Brain microvascular endothelial cell (primary cell): ENCODE measurements around the gene TMEM131L.
"Not testable (repeated sequence)": the region's sequence is repeated elsewhere in the genome, so short reads cannot be mapped to it uniquely, and the experiment has no call there.

Experiments
- DNase-seq: peaks from one replicate; pipeline ENCODE4 v3.0.0-alpha.2; 2020
- H3K27ac ChIP-seq: fragments of 250-450 bp; sonication (Bioruptor Pico); 2 replicates; pipeline ENCODE4 v1.5.1; 2020; ENCODE audit warnings: mild to moderate bottlenecking, moderate library complexity
- H3K27me3 ChIP-seq: fragments of 250-450 bp; sonication (Bioruptor Pico); replicated peaks from 2 replicates; pipeline ENCODE4 v1.5.1; 2020; ENCODE audit warnings: mild to moderate bottlenecking
- H3K36me3 ChIP-seq: fragments of 250-450 bp; sonication (Bioruptor Pico); replicated peaks from 2 replicates; pipeline ENCODE4 v1.5.1; 2020; ENCODE audit warnings: mild to moderate bottlenecking
- H3K4me3 ChIP-seq: 2 replicates; pipeline ENCODE4 v1.5.1; 2011; ENCODE audit warnings: low read depth, mild to moderate bottlenecking, control low read depth, low read length, moderate library complexity
- CTCF ChIP-seq: IDR thresholded peaks from 2 replicates; pipeline ENCODE4 v1.5.1; 2011; ENCODE audit warnings: low read depth, mild to moderate bottlenecking, moderate library complexity, low read length, control low read depth, inconsistent platforms; ENCODE audit errors: missing control alignments
- in situ Hi-C: cut with HindIII; loops from 2 replicates; pipeline ENCODE4 v1.10.0; 2017; ENCODE audit warnings: low sequenced_read_pairs, low pct_ligation_motif_present

TMEM131L gene

GRCh38 chr4:153555730-153556434 is 89.7 kb downstream of the TMEM131L start:
- Histone ChIP-seq H3K4me3 (no peak overlapping the region), H3K27ac (no peak overlapping the region), H3K27me3 (no peaks in the 10 kb centered on the region), H3K36me3 (peaks cover 3% of the 10 kb centered on the region)
- in situ Hi-C loops = no loop called here
- DNase-seq = peak; percentile 89
- TF ChIP-seq CTCF = no peak

- in situ Hi-C loops = no loop called here
- no peak for TF ChIP-seq CTCF
- Histone ChIP-seq H3K27me3 (no peaks in the 10 kb centered on the region), H3K36me3 (peaks cover 3% of the 10 kb centered on the region), H3K4me3 (no peak overlapping the region), H3K27ac (no peak overlapping the region)
- no peak for DNase-seq
Observed at GRCh38 chr4:153556435-153556815, 90.3 kb downstream of the TMEM131L start.

- no peak for TF ChIP-seq CTCF
- H3K36me3 ChIP-seq = peaks cover 3% of the 10 kb centered on the region
- no peak overlapping the region for H3K4me3 ChIP-seq
- in situ Hi-C loops = no loop called here
- no peaks in the 10 kb centered on the region for H3K27me3 ChIP-seq
- DNase-seq = no peak
- no peak overlapping the region for H3K27ac ChIP-seq
Observed at GRCh38 chr4:153560908-153561307, 94.7 kb downstream of the TMEM131L start.

- Histone ChIP-seq H3K27ac (no peak overlapping the region), H3K27me3 (no peaks in the 10 kb centered on the region), H3K4me3 (no peak overlapping the region), H3K36me3 (no peaks in the 10 kb centered on the region)
- no peak for DNase-seq
- in situ Hi-C loops = no loop called here
- no peak for TF ChIP-seq CTCF
Observed at GRCh38 chr4:153564630-153565525, 98.7 kb downstream of the TMEM131L start.

GRCh38 chr4:153566631-153567150 is 100.5 kb downstream of the TMEM131L start:
- no peak for TF ChIP-seq CTCF
- Histone ChIP-seq H3K36me3 (no peaks in the 10 kb centered on the region), H3K27me3 (no peaks in the 10 kb centered on the region), H3K4me3 (no peak overlapping the region), H3K27ac (no peak overlapping the region)
- no peak for DNase-seq
- in situ Hi-C loops = no loop called here

GRCh38 chr4:153567660-153568059 is 101.5 kb downstream of the TMEM131L start:
- DNase-seq, in situ Hi-C loops, H3K27me3 ChIP-seq, H3K27ac ChIP-seq, H3K4me3 ChIP-seq, H3K36me3 ChIP-seq: not testable (repeated sequence)
